ENCODE data around the gene ARHGAP44.

ARHGAP44 gene

DNA sequence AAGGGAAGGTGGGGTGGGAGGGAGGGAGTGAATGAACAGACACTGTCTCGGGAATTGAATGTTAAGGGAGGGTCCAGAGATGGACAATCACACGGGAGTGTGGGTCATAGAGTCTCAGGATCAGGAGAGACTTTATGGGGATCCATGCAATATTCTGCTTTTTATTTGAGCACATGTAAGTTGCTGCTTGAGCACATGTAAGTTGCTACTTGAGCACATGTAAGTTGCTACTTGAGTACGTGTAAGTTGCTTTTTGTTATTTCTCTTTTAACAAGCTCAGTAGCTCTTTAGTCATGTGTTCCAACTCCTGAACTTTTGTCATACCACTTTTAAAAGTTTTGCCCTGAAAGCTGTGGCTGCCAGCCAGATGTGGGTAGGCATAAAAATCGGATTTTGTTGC, 110.3 kb downstream of the ARHGAP44 start:
- Mint-ChIP-seq H3K4me1 (ENCODE audit: low read depth) (no peaks in the 10 kb centered on the region), H3K27ac (no peak overlapping the region), H3K27me3 (peaks cover 5% of the 10 kb centered on the region), H3K9me3 (peaks cover 3% of the 10 kb centered on the region), H3K36me3 (ENCODE audit: low read depth) (no peaks in the 10 kb centered on the region), H3K4me3 (no peak overlapping the region)
- DNase-seq = no peak

GRCh38 chr17:12900474-12900873, 111.2 kb downstream of the ARHGAP44 start:
- Mint-ChIP-seq H3K4me1 (ENCODE audit: low read depth) (no peaks in the 10 kb centered on the region), H3K9me3 (peaks cover 3% of the 10 kb centered on the region)
- no peak for DNase-seq

DNA sequence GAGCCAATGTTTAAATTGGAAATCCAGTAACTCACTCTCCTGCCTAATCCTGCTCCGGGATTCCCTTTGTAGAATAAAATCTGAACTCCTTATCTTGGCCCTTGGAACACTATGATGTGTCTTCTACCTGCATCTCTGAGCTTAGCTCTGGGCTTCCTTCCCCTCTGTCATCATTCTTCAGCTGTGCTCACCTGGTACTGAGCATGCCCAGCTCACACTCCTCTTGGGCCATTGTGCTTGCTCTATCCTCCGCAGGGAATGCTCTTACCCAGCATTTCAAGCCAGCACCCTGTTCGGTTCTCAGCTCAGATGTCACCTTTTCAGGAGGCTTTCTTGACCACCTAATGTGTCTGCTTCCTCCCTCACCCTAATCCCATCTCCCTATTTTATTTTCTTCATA, 112.7 kb downstream of the ARHGAP44 start:
- Mint-ChIP-seq H3K27me3 (peaks cover 7% of the 10 kb centered on the region), H3K9me3 (peaks cover 3% of the 10 kb centered on the region), H3K4me3 (no peak overlapping the region), H3K4me1 (ENCODE audit: low read depth) (no peaks in the 10 kb centered on the region), H3K36me3 (ENCODE audit: low read depth) (no peaks in the 10 kb centered on the region), H3K27ac (no peak overlapping the region)
- DNase-seq = no peak

More at GRCh38 chr17:12900474-12900873, 111.2 kb downstream of the ARHGAP44 start:
- Mint-ChIP-seq H3K36me3 (ENCODE audit: low read depth) (no peaks in the 10 kb centered on the region), H3K27me3 (peaks cover 7% of the 10 kb centered on the region), H3K4me3 (no peak overlapping the region), H3K27ac (no peak overlapping the region)

GRCh38 chr17:12907477-12907876, 118.2 kb downstream of the ARHGAP44 start:
- peaks cover 2% of the 10 kb centered on the region for H3K9me3 Mint-ChIP-seq
- H3K36me3 Mint-ChIP-seq (ENCODE audit: low read depth) = no peaks in the 10 kb centered on the region
- no peaks in the 10 kb centered on the region for H3K4me1 Mint-ChIP-seq (ENCODE audit: low read depth)
- H3K27me3 Mint-ChIP-seq = peaks cover 13% of the 10 kb centered on the region
- H3K27ac Mint-ChIP-seq = no peak overlapping the region
- no peak for DNase-seq
- no peak overlapping the region for H3K4me3 Mint-ChIP-seq

- Mint-ChIP-seq H3K27me3 (peaks cover 13% of the 10 kb centered on the region), H3K9me3 (peaks cover 2% of the 10 kb centered on the region), H3K36me3 (ENCODE audit: low read depth) (no peaks in the 10 kb centered on the region), H3K4me3 (no peak overlapping the region), H3K27ac (no peak overlapping the region), H3K4me1 (ENCODE audit: low read depth) (no peaks in the 10 kb centered on the region)
- no peak for DNase-seq
Measured at GRCh38 chr17:12909046-12909445, 119.7 kb downstream of the ARHGAP44 start.

GRCh38 chr17:12909511-12909910, 120.2 kb downstream of the ARHGAP44 start:
- H3K9me3 Mint-ChIP-seq = peaks cover 2% of the 10 kb centered on the region
- H3K4me3 Mint-ChIP-seq = no peak overlapping the region
- DNase-seq = no peak
- H3K4me1 Mint-ChIP-seq (ENCODE audit: low read depth) = no peaks in the 10 kb centered on the region
- no peak overlapping the region for H3K27ac Mint-ChIP-seq
- H3K27me3 Mint-ChIP-seq = peaks cover 10% of the 10 kb centered on the region
- H3K36me3 Mint-ChIP-seq (ENCODE audit: low read depth) = no peaks in the 10 kb centered on the region

DNA sequence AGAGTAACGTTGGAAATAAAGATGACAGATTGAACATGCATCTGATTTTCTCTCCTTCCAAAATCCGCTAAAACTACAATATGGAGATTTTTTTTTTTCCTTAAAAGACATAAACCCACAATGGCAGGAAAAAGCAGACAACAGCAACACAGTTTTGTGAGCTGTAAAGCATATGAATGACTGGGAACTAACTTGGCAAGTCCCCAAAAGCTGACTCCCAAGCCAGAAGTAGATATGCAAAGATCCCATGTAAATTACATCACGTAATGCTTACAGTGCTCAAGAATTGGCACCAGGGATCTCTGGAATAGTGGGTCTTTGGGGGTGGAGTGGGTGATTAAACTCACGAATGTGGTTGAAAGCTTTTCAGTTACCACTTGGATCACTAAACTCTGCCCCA, 121.9 kb downstream of the ARHGAP44 start:
- H3K9me3 Mint-ChIP-seq = peaks cover 2% of the 10 kb centered on the region
- peaks cover 8% of the 10 kb centered on the region for H3K27me3 Mint-ChIP-seq
- no peaks in the 10 kb centered on the region for H3K4me1 Mint-ChIP-seq (ENCODE audit: low read depth)
- H3K36me3 Mint-ChIP-seq (ENCODE audit: low read depth) = no peaks in the 10 kb centered on the region
- H3K4me3 Mint-ChIP-seq = no peak overlapping the region
- DNase-seq = no peak
- no peak overlapping the region for H3K27ac Mint-ChIP-seq

DNA sequence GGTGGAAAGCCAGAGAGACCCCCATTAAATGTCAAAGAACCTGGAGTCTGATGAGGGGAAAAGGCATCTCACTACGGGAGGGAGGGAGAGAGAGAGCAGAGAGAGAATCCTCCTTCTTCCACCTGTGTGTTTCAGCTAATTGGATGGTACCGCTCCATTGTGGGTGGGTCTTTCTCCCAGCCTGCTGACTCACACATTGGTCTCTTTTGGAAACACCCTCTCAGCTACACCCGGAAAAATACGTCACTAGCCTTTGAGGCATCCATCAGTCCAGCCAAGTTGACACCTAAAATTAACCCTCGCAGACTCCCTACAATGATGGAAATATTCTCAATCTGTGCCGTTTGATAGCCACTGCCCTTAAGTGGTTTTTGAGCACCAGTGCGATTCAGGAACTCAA, 128.1 kb downstream of the ARHGAP44 start:
- no peaks in the 10 kb centered on the region for H3K4me1 Mint-ChIP-seq (ENCODE audit: low read depth)
- no peak for DNase-seq
- peaks cover 3% of the 10 kb centered on the region for H3K27me3 Mint-ChIP-seq
- H3K27ac Mint-ChIP-seq = no peak overlapping the region
- no peak overlapping the region for H3K4me3 Mint-ChIP-seq
- no peaks in the 10 kb centered on the region for H3K36me3 Mint-ChIP-seq (ENCODE audit: low read depth)
- H3K9me3 Mint-ChIP-seq = peaks cover 2% of the 10 kb centered on the region

DNA sequence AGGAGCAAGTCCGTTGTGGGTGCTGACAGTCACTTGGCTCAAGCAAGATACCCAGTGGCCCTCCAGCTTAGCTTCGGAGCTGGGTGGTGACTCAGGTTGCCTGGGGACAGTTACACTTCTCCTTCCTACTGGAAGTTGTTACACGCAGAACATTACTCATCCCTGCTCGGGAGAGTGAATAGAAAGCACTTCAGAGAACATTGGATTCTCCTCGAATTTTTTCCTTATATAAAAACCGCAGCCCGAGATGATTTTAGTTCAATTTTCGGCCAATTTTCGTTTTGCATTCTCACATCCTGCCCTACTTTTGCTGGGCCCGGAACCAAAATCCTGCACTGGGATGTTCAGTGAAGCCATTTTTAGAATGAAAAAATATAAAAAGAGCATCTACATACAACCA, 128.8 kb downstream of the ARHGAP44 start:
- H3K27ac Mint-ChIP-seq = no peak overlapping the region
- peaks cover 3% of the 10 kb centered on the region for H3K27me3 Mint-ChIP-seq
- DNase-seq = no peak
- H3K4me3 Mint-ChIP-seq = no peak overlapping the region
- no peaks in the 10 kb centered on the region for H3K4me1 Mint-ChIP-seq (ENCODE audit: low read depth)
- peaks cover 2% of the 10 kb centered on the region for H3K9me3 Mint-ChIP-seq
- H3K36me3 Mint-ChIP-seq (ENCODE audit: low read depth) = no peaks in the 10 kb centered on the region

DNA sequence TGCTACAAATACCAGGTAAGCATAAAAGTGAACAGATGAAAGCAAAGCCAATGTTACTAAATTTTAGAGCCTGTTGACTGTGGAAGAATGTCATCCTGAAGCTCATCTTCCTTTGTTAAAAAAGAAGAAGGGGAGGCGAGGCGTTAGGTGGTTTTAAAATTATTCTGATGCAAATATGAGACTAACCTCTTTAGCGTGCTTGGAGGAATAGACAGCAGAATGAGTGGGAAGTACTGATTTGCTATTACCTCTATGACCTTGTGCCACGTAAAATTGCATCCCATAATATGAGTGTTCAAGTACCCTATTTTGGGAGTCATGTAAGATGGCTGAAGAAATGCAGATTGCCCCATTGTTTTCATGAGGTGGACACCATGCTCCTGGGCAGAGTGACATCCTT, 132.8 kb downstream of the ARHGAP44 start:
- H3K4me1 Mint-ChIP-seq (ENCODE audit: low read depth) = no peaks in the 10 kb centered on the region
- no peaks in the 10 kb centered on the region for H3K36me3 Mint-ChIP-seq (ENCODE audit: low read depth)
- no peak overlapping the region for H3K4me3 Mint-ChIP-seq
- H3K27me3 Mint-ChIP-seq = peaks cover 3% of the 10 kb centered on the region
- no peak overlapping the region for H3K27ac Mint-ChIP-seq
- DNase-seq = no peak
- peaks cover 2% of the 10 kb centered on the region for H3K9me3 Mint-ChIP-seq

DNA sequence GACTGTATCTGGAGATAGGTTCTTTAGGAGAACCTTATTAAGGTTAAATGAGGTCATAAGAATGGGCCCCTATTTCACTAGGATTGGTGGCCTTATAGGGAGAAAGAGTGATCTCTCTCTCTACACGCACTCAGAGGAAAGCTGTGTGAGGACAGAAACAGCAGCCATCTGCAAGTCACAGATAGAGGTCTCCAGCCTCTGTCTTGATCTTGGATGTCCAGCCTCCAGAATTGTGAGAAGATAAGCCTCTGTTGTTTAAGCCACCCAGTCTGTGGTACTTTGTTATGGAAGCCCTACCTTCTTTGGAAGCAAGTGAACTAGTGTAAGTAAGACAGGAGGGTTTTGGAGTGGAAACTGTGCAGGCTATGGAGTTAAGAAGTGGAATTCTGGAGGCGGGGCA, 135.3 kb downstream of the ARHGAP44 start:
- Mint-ChIP-seq H3K36me3 (ENCODE audit: low read depth) (no peaks in the 10 kb centered on the region), H3K27me3 (peaks cover 8% of the 10 kb centered on the region), H3K4me1 (ENCODE audit: low read depth) (no peaks in the 10 kb centered on the region), H3K27ac (no peak overlapping the region), H3K9me3 (peaks cover 2% of the 10 kb centered on the region), H3K4me3 (no peak overlapping the region)
- no peak for DNase-seq

- Mint-ChIP-seq H3K27me3 (peaks cover 5% of the 10 kb centered on the region), H3K36me3 (ENCODE audit: low read depth) (no peaks in the 10 kb centered on the region), H3K27ac (no peak overlapping the region), H3K4me1 (ENCODE audit: low read depth) (no peaks in the 10 kb centered on the region), H3K9me3 (no peaks in the 10 kb centered on the region), H3K4me3 (no peak overlapping the region)
- DNase-seq = no peak
Measured at GRCh38 chr17:12927001-12927400, 137.7 kb downstream of the ARHGAP44 start.

GRCh38 chr17:12927541-12928425, 138.5 kb downstream of the ARHGAP44 start:
- Mint-ChIP-seq H3K4me3 (no peak overlapping the region), H3K36me3 (ENCODE audit: low read depth) (no peaks in the 10 kb centered on the region), H3K9me3 (no peaks in the 10 kb centered on the region), H3K27me3 (peaks cover 5% of the 10 kb centered on the region), H3K27ac (no peak overlapping the region), H3K4me1 (ENCODE audit: low read depth) (no peaks in the 10 kb centered on the region)
- no peak for DNase-seq

- H3K27me3 Mint-ChIP-seq = peaks cover 5% of the 10 kb centered on the region
- no peak overlapping the region for H3K27ac Mint-ChIP-seq
- H3K4me1 Mint-ChIP-seq (ENCODE audit: low read depth) = no peaks in the 10 kb centered on the region
- no peaks in the 10 kb centered on the region for H3K9me3 Mint-ChIP-seq
- no peak for DNase-seq
- H3K36me3 Mint-ChIP-seq (ENCODE audit: low read depth) = no peaks in the 10 kb centered on the region
- no peak overlapping the region for H3K4me3 Mint-ChIP-seq
Measured at GRCh38 chr17:12928736-12929135, 139.4 kb downstream of the ARHGAP44 start.

- no peaks in the 10 kb centered on the region for H3K36me3 Mint-ChIP-seq (ENCODE audit: low read depth)
- H3K4me3 Mint-ChIP-seq = no peak overlapping the region
- no peaks in the 10 kb centered on the region for H3K4me1 Mint-ChIP-seq (ENCODE audit: low read depth)
- no peak for DNase-seq
- peaks cover 6% of the 10 kb centered on the region for H3K9me3 Mint-ChIP-seq
- H3K27me3 Mint-ChIP-seq = peaks cover 14% of the 10 kb centered on the region
- H3K27ac Mint-ChIP-seq = no peak overlapping the region
Measured at GRCh38 chr17:12936501-12936900, 147.2 kb downstream of the ARHGAP44 start.
